PFSK-1 (cell line): ENCODE results near the gene SH3PXD2A.

ENCODE experiments used
- POLR2AphosphoS5 ChIP-seq: IDR thresholded peaks from 2 replicates; pipeline ENCODE4 v1.6.1; 2012; ENCODE audit warnings: low read depth, mild to moderate bottlenecking, control low read depth, low read length, moderate library complexity
- SIN3A ChIP-seq: IDR thresholded peaks from 2 replicates; pipeline ENCODE4 v1.6.1; 2012; ENCODE audit warnings: mild to moderate bottlenecking, low read length, moderate library complexity, borderline replicate concordance; ENCODE audit not compliant: insufficient read depth
- TF ChIP-seq, protein P1 (sequence below), 2 experiments: IDR thresholded peaks; 2 replicates each; pipeline versions ENCODE4 v1.6.1 to v1.8.0; 2011 to 2012; ENCODE audit warnings: low read depth in 2 of 2, low read length in 2 of 2, control low read depth in 1 of 2, inconsistent platforms in 1 of 2, mild to moderate bottlenecking in 1 of 2, moderate library complexity in 1 of 2; ENCODE audit not compliant: insufficient read depth in 1 of 2

DNA sequence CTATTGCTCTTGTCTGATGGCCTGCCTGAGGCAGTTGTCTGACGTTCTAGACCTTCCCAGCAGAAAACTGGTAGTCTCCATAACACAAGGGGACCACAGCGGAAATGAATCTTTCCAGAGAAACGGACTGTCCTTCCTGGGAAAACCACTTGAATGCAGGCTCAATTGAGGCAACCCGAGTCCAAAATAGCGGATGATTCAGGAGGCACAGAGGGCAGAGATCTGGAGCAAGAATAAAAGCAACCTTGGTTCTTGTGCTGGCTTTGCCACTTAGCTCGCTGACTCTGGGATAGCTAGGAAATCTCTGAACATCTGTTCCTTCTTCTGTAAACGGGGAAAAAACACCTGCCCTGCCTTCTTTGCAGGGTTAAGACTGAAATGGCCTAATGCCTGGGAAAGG, 183.0 kb downstream of the SH3PXD2A start:
- TF ChIP-seq POLR2AphosphoS5, result no peak
- no peak for TF ChIP-seq SIN3A
- TF ChIP-seq, protein P1, sequence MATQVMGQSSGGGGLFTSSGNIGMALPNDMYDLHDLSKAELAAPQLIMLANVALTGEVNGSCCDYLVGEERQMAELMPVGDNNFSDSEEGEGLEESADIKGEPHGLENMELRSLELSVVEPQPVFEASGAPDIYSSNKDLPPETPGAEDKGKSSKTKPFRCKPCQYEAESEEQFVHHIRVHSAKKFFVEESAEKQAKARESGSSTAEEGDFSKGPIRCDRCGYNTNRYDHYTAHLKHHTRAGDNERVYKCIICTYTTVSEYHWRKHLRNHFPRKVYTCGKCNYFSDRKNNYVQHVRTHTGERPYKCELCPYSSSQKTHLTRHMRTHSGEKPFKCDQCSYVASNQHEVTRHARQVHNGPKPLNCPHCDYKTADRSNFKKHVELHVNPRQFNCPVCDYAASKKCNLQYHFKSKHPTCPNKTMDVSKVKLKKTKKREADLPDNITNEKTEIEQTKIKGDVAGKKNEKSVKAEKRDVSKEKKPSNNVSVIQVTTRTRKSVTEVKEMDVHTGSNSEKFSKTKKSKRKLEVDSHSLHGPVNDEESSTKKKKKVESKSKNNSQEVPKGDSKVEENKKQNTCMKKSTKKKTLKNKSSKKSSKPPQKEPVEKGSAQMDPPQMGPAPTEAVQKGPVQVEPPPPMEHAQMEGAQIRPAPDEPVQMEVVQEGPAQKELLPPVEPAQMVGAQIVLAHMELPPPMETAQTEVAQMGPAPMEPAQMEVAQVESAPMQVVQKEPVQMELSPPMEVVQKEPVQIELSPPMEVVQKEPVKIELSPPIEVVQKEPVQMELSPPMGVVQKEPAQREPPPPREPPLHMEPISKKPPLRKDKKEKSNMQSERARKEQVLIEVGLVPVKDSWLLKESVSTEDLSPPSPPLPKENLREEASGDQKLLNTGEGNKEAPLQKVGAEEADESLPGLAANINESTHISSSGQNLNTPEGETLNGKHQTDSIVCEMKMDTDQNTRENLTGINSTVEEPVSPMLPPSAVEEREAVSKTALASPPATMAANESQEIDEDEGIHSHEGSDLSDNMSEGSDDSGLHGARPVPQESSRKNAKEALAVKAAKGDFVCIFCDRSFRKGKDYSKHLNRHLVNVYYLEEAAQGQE (IDR thresholded peaks at IDR 0.05; ENCODE audit: insufficient read depth in 1 of 2, low read depth in 2 of 2, low read length in 2 of 2), result no peak
